GM18861 (cell line): ENCODE measurements around the gene DNAH5.

Experiments used
- ATAC-seq: cut with Tn5 transposase; IDR thresholded peaks from one replicate; pipeline ENCODE4 v1.9.1; 2021; ENCODE audit not compliant: unreplicated experiment

Gene DNAH5

GRCh38 chr5:13708906-13709305 is 235.6 kb downstream of the DNAH5 start:
- ATAC-seq, result no peak

GRCh38 chr5:13708432-13708831 is 236.1 kb downstream of the DNAH5 start:
- ATAC-seq, result no peak

- no peak for ATAC-seq
Measured at GRCh38 chr5:13704396-13704795, 240.1 kb downstream of the DNAH5 start.

GRCh38 chr5:13700626-13701025 is 243.9 kb downstream of the DNAH5 start:
- ATAC-seq, result no peak

GRCh38 chr5:13698885-13699284 is 245.6 kb downstream of the DNAH5 start:
- no peak for ATAC-seq

GRCh38 chr5:13695076-13695712 is 249.3 kb downstream of the DNAH5 start:
- no peak for ATAC-seq

- no peak for ATAC-seq
Measured at GRCh38 chr5:13692172-13692571, 252.3 kb downstream of the DNAH5 start.

GRCh38 chr5:13676531-13676930 is 268.0 kb downstream of the DNAH5 start:
- no peak for ATAC-seq

- ATAC-seq, result no peak
Measured at GRCh38 chr5:13674391-13674790, 270.1 kb downstream of the DNAH5 start.

- no peak for ATAC-seq
Measured at GRCh38 chr5:13673511-13673910, 271.0 kb downstream of the DNAH5 start.

- no peak for ATAC-seq
Measured at GRCh38 chr5:13664377-13664776, 280.1 kb downstream of the DNAH5 start.

GRCh38 chr5:13662626-13663025 is 281.9 kb downstream of the DNAH5 start:
- no peak for ATAC-seq

- no peak for ATAC-seq
Measured at GRCh38 chr5:13661272-13661671, 283.2 kb downstream of the DNAH5 start.

GRCh38 chr5:13660072-13660471 is 284.4 kb downstream of the DNAH5 start:
- no peak for ATAC-seq

GRCh38 chr5:13659391-13659790 is 285.1 kb downstream of the DNAH5 start:
- ATAC-seq, result no peak

GRCh38 chr5:13658761-13659160 is 285.7 kb downstream of the DNAH5 start:
- ATAC-seq, result no peak

GRCh38 chr5:13658152-13658551 is 286.3 kb downstream of the DNAH5 start:
- ATAC-seq, result no peak

- ATAC-seq, result no peak
Measured at GRCh38 chr5:13653709-13654108, 290.8 kb downstream of the DNAH5 start.

GRCh38 chr5:13649656-13650055 is 294.8 kb downstream of the DNAH5 start:
- ATAC-seq, result no peak

- ATAC-seq, result no peak
Measured at GRCh38 chr5:13648822-13649221, 295.7 kb downstream of the DNAH5 start.

GRCh38 chr5:13643734-13644133 is 300.8 kb downstream of the DNAH5 start:
- no peak for ATAC-seq

GRCh38 chr5:13643196-13643595 is 301.3 kb downstream of the DNAH5 start:
- ATAC-seq, result no peak
